GM11168 (cell line): Measurements from ENCODE around the gene MEF2C.

Experiments used
- in situ Hi-C: fragments of 300-500 bp; cut with MboI; formaldehyde crosslinking; loops from one replicate; pipeline ENCODE4 v1.12.0; 2022; ENCODE audit warnings: low sequenced_read_pairs; ENCODE audit not compliant: unreplicated experiment

Gene MEF2C

GRCh38 chr5:88834499-88834898 lies 48.5 kb downstream of the MEF2C start:
- in situ Hi-C loops: no loop called here

GRCh38 chr5:88834131-88834462 lies 48.9 kb downstream of the MEF2C start:
- in situ Hi-C loops: no loop called here

GRCh38 chr5:88833371-88834130 lies 49.4 kb downstream of the MEF2C start:
- in situ Hi-C loops: no loop called here

GRCh38 chr5:88831816-88832215 lies 51.2 kb downstream of the MEF2C start:
- in situ Hi-C loops: no loop called here

- in situ Hi-C loops: no loop called here
These were observed 52.4 kb downstream of the MEF2C start for GRCh38 chr5:88830567-88830966.

GRCh38 chr5:88829775-88830174 lies 53.2 kb downstream of the MEF2C start:
- in situ Hi-C loops: loop anchor here (10.0 kb wide), 2 partner anchors 85 to 435 kb away; no protein-coding TSS in a partner anchor

- in situ Hi-C loops: loop anchor here (10.0 kb wide), 2 partner anchors 84 to 436 kb away; no protein-coding TSS in a partner anchor
These were observed 53.9 kb downstream of the MEF2C start for GRCh38 chr5:88829054-88829453.

GRCh38 chr5:88827997-88828396 lies 55.0 kb downstream of the MEF2C start:
- in situ Hi-C loops: loop anchor here (10.0 kb wide), 2 partner anchors 83 to 437 kb away; no protein-coding TSS in a partner anchor

GRCh38 chr5:88826646-88827585 lies 56.1 kb downstream of the MEF2C start:
- in situ Hi-C loops: loop anchor here (10.0 kb wide), 2 partner anchors 82 to 438 kb away; no protein-coding TSS in a partner anchor

GRCh38 chr5:88825584-88826315 lies 57.2 kb downstream of the MEF2C start:
- in situ Hi-C loops: loop anchor here (10.0 kb wide), 2 partner anchors 81 to 439 kb away; no protein-coding TSS in a partner anchor

GRCh38 chr5:88824892-88825583 lies 57.9 kb downstream of the MEF2C start:
- in situ Hi-C loops: loop anchor here (10.0 kb wide), 2 partner anchors 80 to 440 kb away; no protein-coding TSS in a partner anchor

- in situ Hi-C loops: loop anchor here (10.0 kb wide), 2 partner anchors 79 to 441 kb away; no protein-coding TSS in a partner anchor
These were observed 58.8 kb downstream of the MEF2C start for GRCh38 chr5:88824141-88824540.

GRCh38 chr5:88823201-88823600 lies 59.8 kb downstream of the MEF2C start:
- in situ Hi-C loops: loop anchor here (10.0 kb wide), 2 partner anchors 78 to 442 kb away; no protein-coding TSS in a partner anchor

- in situ Hi-C loops: loop anchor here (10.0 kb wide), 2 partner anchors 76 to 444 kb away; no protein-coding TSS in a partner anchor
These were observed 61.8 kb downstream of the MEF2C start for GRCh38 chr5:88821161-88821560.

GRCh38 chr5:88820581-88820980 lies 62.4 kb downstream of the MEF2C start:
- in situ Hi-C loops: loop anchor here (10.0 kb wide), 2 partner anchors 76 to 444 kb away; no protein-coding TSS in a partner anchor

- in situ Hi-C loops: no loop called here
These were observed 63.5 kb downstream of the MEF2C start for GRCh38 chr5:88819301-88819999.

- in situ Hi-C loops: no loop called here
These were observed 64.7 kb downstream of the MEF2C start for GRCh38 chr5:88818296-88818695.

GRCh38 chr5:88816195-88816594 lies 66.8 kb downstream of the MEF2C start:
- in situ Hi-C loops: no loop called here
